ENCODE results near the gene FLAD1. TPM values are rescaled to one million over a fixed set of nuclear protein-coding genes. Genes with fewer than 3 reads are reported as not detected.

FLAD1 gene
- total and polyA plus RNA-seq, 2 donors (not counting 1 experiment from before 2014, with no cell fraction given): 11.8 to 24.9 TPM

DNA sequence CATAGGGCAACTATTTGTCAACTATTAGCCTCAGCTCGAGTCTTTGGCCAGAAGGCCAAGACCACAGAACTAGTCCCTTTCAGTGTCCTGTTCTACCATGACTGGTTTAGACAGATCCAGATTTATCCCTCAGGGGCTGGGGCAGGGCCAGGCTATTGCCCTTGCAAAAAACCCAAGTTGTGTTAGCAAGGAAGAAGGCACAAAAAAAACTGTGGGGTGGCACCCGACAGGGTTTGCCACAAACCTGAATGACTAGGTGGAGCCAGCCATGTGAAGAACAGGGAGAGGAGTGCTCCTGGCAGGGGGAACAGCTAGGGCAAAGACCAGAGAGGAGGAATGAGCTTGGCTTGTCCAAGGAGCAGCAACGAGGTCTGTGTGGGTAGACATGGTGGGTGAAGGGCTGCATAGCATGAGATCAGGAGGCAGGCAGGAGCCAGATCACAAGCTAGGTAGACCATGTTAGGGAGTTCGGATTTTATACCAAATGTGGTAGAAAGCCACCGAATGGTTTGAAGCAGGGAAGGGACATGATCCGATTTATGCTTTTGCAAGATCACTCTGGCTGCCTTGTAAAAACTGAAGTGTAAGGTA, 54.8 kb downstream of the FLAD1 start:
- no peak for TF ChIP-seq EZH2 (IDR thresholded peaks at IDR 0.05; ENCODE audit: low read length, missing control alignments)
- TF ChIP-seq, protein P1, sequence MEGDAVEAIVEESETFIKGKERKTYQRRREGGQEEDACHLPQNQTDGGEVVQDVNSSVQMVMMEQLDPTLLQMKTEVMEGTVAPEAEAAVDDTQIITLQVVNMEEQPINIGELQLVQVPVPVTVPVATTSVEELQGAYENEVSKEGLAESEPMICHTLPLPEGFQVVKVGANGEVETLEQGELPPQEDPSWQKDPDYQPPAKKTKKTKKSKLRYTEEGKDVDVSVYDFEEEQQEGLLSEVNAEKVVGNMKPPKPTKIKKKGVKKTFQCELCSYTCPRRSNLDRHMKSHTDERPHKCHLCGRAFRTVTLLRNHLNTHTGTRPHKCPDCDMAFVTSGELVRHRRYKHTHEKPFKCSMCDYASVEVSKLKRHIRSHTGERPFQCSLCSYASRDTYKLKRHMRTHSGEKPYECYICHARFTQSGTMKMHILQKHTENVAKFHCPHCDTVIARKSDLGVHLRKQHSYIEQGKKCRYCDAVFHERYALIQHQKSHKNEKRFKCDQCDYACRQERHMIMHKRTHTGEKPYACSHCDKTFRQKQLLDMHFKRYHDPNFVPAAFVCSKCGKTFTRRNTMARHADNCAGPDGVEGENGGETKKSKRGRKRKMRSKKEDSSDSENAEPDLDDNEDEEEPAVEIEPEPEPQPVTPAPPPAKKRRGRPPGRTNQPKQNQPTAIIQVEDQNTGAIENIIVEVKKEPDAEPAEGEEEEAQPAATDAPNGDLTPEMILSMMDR (conservative IDR thresholded peaks at IDR 0.05 in 1 of 2, IDR thresholded peaks at IDR 0.05 in 1 of 2; ENCODE audit: low read depth in 1 of 2, low read length in 2 of 2): no peak
- DNase-seq (ENCODE audit: low read depth in 2 of 2): no peak
- no peak overlapping the region for H3K27ac ChIP-seq (ENCODE audit: insufficient read depth, low read length)
- peaks cover 14% of the 10 kb centered on the region for H3K27me3 ChIP-seq (ENCODE audit: control insufficient read depth, insufficient read depth, low read length)
- no peak overlapping the region for H2AFZ ChIP-seq (ENCODE audit: low read length)
- no peak overlapping the region for H3K9ac ChIP-seq (ENCODE audit: insufficient read depth, low read length)
- H4K20me1 ChIP-seq (ENCODE audit: control insufficient read depth, extremely low read depth, insufficient read depth, low read length): no peaks in the 10 kb centered on the region
- no peaks in the 10 kb centered on the region for H3K9me3 ChIP-seq (ENCODE audit: control insufficient read depth, insufficient read depth, low read depth, low read length)
- no peak overlapping the region for H3K4me3 ChIP-seq (replicated peaks in 1 of 4; ENCODE audit: control extremely low read depth in 1 of 4, insufficient read depth in 1 of 4, low read depth in 3 of 4, low read length in 4 of 4)
- H3K4me2 ChIP-seq (ENCODE audit: extremely low read depth, insufficient read depth, low read length): no peak overlapping the region
- no peaks in the 10 kb centered on the region for H3K36me3 ChIP-seq (ENCODE audit: control insufficient read depth, insufficient read depth, low read length)
- no peaks in the 10 kb centered on the region for H3K4me1 ChIP-seq (ENCODE audit: control insufficient read depth, extremely low read depth, insufficient read depth, low read length)
- H3K79me2 ChIP-seq (ENCODE audit: control insufficient read depth, insufficient read depth, low read length): no peaks in the 10 kb centered on the region

DNA sequence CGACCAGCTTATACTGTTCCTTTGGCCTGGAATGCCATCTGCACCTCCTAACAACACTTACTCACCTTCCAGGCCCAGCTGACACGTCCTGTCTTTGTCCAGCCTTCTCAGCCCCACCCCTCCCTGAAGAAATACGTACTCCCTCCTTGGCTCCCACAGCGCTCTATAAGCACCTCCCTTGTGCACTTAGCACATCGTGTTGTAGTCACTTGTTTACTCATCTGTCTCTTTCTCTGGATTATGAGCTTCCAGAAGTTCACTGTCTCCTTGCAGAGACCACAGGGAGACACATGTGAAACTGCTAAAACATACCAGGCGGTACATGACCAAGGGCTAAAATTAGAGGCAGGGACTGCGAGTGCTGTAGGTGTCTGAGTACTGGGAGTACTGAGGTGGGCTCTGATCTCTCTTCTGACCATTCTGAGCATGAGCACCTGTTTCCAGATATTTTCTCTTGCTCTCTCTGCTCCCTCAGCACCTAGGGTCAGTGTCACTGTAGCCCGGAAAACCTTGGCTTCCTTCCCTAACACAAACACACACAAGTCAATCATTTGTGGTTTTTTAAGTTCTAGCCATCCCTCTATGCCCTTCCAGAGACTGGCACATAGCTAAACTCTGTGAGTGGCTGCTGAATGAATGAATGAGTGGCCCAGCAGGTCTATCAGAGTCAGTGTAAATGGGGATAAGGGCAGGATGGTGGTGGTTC, 55.6 kb downstream of the FLAD1 start:
- Histone ChIP-seq H3K4me2 (ENCODE audit: extremely low read depth, insufficient read depth, low read length) (no peak overlapping the region), H3K9me3 (ENCODE audit: control insufficient read depth, insufficient read depth, low read depth, low read length) (no peaks in the 10 kb centered on the region), H2AFZ (ENCODE audit: low read length) (no peak overlapping the region), H3K9ac (ENCODE audit: insufficient read depth, low read length) (no peak overlapping the region), H4K20me1 (ENCODE audit: control insufficient read depth, extremely low read depth, insufficient read depth, low read length) (no peaks in the 10 kb centered on the region), H3K4me3 (replicated peaks in 1 of 4; ENCODE audit: control extremely low read depth in 1 of 4, insufficient read depth in 1 of 4, low read depth in 3 of 4, low read length in 4 of 4) (no peak overlapping the region), H3K27ac (ENCODE audit: insufficient read depth, low read length) (no peak overlapping the region), H3K79me2 (ENCODE audit: control insufficient read depth, insufficient read depth, low read length) (no peaks in the 10 kb centered on the region), H3K36me3 (ENCODE audit: control insufficient read depth, insufficient read depth, low read length) (no peaks in the 10 kb centered on the region), H3K27me3 (ENCODE audit: control insufficient read depth, insufficient read depth, low read length) (peaks cover 14% of the 10 kb centered on the region), H3K4me1 (ENCODE audit: control insufficient read depth, extremely low read depth, insufficient read depth, low read length) (no peaks in the 10 kb centered on the region)
- TF ChIP-seq EZH2 (IDR thresholded peaks at IDR 0.05; ENCODE audit: low read length, missing control alignments): peak; percentile 25
- TF ChIP-seq, protein P1 (conservative IDR thresholded peaks at IDR 0.05 in 1 of 2, IDR thresholded peaks at IDR 0.05 in 1 of 2; ENCODE audit: low read depth in 1 of 2, low read length in 2 of 2): no peak
- DNase-seq (ENCODE audit: low read depth in 2 of 2): peak; percentile 17 to 26

- H3K4me2 ChIP-seq (ENCODE audit: extremely low read depth, insufficient read depth, low read length): no peak overlapping the region
- H3K4me3 ChIP-seq (replicated peaks in 1 of 4; ENCODE audit: control extremely low read depth in 1 of 4, insufficient read depth in 1 of 4, low read depth in 3 of 4, low read length in 4 of 4): no peak overlapping the region
- DNase-seq (ENCODE audit: low read depth in 2 of 2): no peak
- no peak for TF ChIP-seq EZH2 (IDR thresholded peaks at IDR 0.05; ENCODE audit: low read length, missing control alignments)
- TF ChIP-seq, protein P1 (conservative IDR thresholded peaks at IDR 0.05 in 1 of 2, IDR thresholded peaks at IDR 0.05 in 1 of 2; ENCODE audit: low read depth in 1 of 2, low read length in 2 of 2): no peak
- no peak overlapping the region for H3K27ac ChIP-seq (ENCODE audit: insufficient read depth, low read length)
- no peaks in the 10 kb centered on the region for H3K36me3 ChIP-seq (ENCODE audit: control insufficient read depth, insufficient read depth, low read length)
- no peaks in the 10 kb centered on the region for H3K9me3 ChIP-seq (ENCODE audit: control insufficient read depth, insufficient read depth, low read depth, low read length)
- no peak overlapping the region for H3K9ac ChIP-seq (ENCODE audit: insufficient read depth, low read length)
- H3K4me1 ChIP-seq (ENCODE audit: control insufficient read depth, extremely low read depth, insufficient read depth, low read length): no peaks in the 10 kb centered on the region
- no peaks in the 10 kb centered on the region for H4K20me1 ChIP-seq (ENCODE audit: control insufficient read depth, extremely low read depth, insufficient read depth, low read length)
- peaks cover 14% of the 10 kb centered on the region for H3K27me3 ChIP-seq (ENCODE audit: control insufficient read depth, insufficient read depth, low read length)
- no peak overlapping the region for H2AFZ ChIP-seq (ENCODE audit: low read length)
- H3K79me2 ChIP-seq (ENCODE audit: control insufficient read depth, insufficient read depth, low read length): no peaks in the 10 kb centered on the region
Measured at GRCh38 chr1:155039308-155039669, 56.1 kb downstream of the FLAD1 start.

Measured in fibroblast of lung (primary cell).